ENCODE measurements around the gene HEXD. TPM values are rescaled to one million over a fixed set of nuclear protein-coding genes. Genes with fewer than 3 reads are reported as not detected.

HEXD gene
- total and polyA plus RNA-seq, 4 donors, result 5.6 to 19.9 (median 12.2) TPM

GRCh38 chr17:82402865-82403264 is 15.3 kb upstream of the HEXD start:
- Histone ChIP-seq H3K9me3 (ENCODE audit: control insufficient read depth in 4 of 4, low read length in 3 of 4) (no peaks in the 10 kb centered on the region), H3K27ac (ENCODE audit: low read depth in 1 of 2, low read length in 2 of 2) (no peak overlapping the region), H3K9ac (ENCODE audit: low read depth in 1 of 2, low read length in 2 of 2) (no peak overlapping the region), H3K4me3 (ENCODE audit: low read depth in 1 of 3, low read length in 3 of 3) (no peak overlapping the region), H3K4me1 (ENCODE audit: control insufficient read depth in 4 of 4, insufficient read depth in 4 of 4, low read length in 3 of 4) (peaks cover 0 to 4% (median 2%) of the 10 kb centered on the region in 4 donors), H3K27me3 (ENCODE audit: control insufficient read depth in 4 of 4, insufficient read depth in 4 of 4, low read length in 3 of 4) (no peaks in the 10 kb centered on the region), H3K36me3 (ENCODE audit: control insufficient read depth in 4 of 4, insufficient read depth in 3 of 4, low read depth in 1 of 4, low read length in 3 of 4) (peaks cover 0 to 14% (median 4%) of the 10 kb centered on the region in 4 donors)
- TF ChIP-seq JUND (IDR thresholded peaks at IDR 0.05) (no peak), HNF4G (IDR thresholded peaks at IDR 0.05) (no peak), FOXA1 (IDR thresholded peaks at IDR 0.05) (no peak), NR2F2 (IDR thresholded peaks at IDR 0.05) (no peak), RXRA (IDR thresholded peaks at IDR 0.05) (no peak), TAF1 (conservative IDR thresholded peaks at IDR 0.05) (no peak), FOXA2 (IDR thresholded peaks at IDR 0.05) (no peak), HNF4A (conservative IDR thresholded peaks at IDR 0.05) (no peak)
- TF ChIP-seq, protein P1, sequence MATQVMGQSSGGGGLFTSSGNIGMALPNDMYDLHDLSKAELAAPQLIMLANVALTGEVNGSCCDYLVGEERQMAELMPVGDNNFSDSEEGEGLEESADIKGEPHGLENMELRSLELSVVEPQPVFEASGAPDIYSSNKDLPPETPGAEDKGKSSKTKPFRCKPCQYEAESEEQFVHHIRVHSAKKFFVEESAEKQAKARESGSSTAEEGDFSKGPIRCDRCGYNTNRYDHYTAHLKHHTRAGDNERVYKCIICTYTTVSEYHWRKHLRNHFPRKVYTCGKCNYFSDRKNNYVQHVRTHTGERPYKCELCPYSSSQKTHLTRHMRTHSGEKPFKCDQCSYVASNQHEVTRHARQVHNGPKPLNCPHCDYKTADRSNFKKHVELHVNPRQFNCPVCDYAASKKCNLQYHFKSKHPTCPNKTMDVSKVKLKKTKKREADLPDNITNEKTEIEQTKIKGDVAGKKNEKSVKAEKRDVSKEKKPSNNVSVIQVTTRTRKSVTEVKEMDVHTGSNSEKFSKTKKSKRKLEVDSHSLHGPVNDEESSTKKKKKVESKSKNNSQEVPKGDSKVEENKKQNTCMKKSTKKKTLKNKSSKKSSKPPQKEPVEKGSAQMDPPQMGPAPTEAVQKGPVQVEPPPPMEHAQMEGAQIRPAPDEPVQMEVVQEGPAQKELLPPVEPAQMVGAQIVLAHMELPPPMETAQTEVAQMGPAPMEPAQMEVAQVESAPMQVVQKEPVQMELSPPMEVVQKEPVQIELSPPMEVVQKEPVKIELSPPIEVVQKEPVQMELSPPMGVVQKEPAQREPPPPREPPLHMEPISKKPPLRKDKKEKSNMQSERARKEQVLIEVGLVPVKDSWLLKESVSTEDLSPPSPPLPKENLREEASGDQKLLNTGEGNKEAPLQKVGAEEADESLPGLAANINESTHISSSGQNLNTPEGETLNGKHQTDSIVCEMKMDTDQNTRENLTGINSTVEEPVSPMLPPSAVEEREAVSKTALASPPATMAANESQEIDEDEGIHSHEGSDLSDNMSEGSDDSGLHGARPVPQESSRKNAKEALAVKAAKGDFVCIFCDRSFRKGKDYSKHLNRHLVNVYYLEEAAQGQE (IDR thresholded peaks at IDR 0.05), result no peak
- TF ChIP-seq, protein P2, sequence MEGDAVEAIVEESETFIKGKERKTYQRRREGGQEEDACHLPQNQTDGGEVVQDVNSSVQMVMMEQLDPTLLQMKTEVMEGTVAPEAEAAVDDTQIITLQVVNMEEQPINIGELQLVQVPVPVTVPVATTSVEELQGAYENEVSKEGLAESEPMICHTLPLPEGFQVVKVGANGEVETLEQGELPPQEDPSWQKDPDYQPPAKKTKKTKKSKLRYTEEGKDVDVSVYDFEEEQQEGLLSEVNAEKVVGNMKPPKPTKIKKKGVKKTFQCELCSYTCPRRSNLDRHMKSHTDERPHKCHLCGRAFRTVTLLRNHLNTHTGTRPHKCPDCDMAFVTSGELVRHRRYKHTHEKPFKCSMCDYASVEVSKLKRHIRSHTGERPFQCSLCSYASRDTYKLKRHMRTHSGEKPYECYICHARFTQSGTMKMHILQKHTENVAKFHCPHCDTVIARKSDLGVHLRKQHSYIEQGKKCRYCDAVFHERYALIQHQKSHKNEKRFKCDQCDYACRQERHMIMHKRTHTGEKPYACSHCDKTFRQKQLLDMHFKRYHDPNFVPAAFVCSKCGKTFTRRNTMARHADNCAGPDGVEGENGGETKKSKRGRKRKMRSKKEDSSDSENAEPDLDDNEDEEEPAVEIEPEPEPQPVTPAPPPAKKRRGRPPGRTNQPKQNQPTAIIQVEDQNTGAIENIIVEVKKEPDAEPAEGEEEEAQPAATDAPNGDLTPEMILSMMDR (IDR thresholded peaks at IDR 0.05; ENCODE audit: low read depth, low read length, missing input control), result no peak
- TF ChIP-seq, protein P3, sequence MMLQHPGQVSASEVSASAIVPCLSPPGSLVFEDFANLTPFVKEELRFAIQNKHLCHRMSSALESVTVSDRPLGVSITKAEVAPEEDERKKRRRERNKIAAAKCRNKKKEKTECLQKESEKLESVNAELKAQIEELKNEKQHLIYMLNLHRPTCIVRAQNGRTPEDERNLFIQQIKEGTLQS (IDR thresholded peaks at IDR 0.05), result no peak
- 66% methylated on average over 7 of the region's 7 CpGs for WGBS
- DNase-seq (ENCODE audit: low spot score), result no peak

DNA sequence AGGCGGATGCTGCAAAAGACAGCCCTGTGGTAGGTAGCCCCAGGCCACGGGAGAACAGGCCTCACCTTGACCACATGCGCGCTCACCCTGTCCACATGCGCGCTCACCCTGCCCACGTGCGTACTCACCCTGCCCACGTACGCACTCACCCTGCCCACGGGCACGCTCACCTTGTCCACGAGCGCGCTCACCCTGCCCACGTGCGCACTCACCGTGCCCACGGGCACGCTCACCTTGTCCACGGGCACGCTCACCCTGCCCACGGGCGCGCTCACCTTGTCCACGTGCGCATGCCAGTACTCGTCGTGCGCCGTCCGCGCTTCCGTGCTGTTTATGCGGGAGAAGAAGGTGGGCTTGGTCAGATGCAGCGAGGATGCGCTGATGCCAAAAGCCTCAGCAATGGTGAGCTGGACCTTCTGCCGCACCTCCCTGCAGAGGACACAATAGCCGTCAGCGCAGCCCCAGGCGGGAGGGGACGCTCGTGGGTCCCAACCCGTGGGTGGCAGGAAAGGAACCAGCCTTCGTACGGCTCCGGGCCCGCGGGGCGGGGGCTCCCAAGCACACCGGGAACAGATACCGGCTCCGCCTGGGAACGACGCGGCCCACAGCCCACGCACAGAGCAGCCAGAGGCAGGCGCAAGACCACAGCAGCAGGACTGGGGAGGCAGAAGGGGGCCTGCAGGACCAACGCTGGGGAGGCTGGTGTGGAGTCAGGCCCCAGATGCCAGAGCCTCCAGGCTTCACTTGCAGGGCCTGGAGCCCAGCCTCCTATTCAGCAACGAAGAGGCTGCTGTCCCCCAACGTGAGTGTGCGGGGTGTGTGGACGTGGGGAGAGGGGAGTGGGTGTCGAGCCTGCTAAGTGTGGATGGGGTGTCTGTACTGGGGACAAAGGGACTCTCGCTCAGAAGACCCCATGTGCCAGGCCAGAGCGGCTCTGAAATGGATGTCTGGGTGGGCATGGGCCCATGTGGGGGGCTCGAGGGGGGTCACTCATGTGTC is 14.2 kb upstream of the HEXD start:
- Histone ChIP-seq H3K4me3 (ENCODE audit: low read depth in 1 of 3, low read length in 3 of 3) (no peak overlapping the region), H3K9ac (ENCODE audit: low read depth in 1 of 2, low read length in 2 of 2) (no peak overlapping the region), H3K4me1 (ENCODE audit: control insufficient read depth in 4 of 4, insufficient read depth in 4 of 4, low read length in 3 of 4) (peaks cover 0 to 4% (median 2%) of the 10 kb centered on the region in 4 donors), H3K9me3 (ENCODE audit: control insufficient read depth in 4 of 4, low read length in 3 of 4) (no peaks in the 10 kb centered on the region), H3K27me3 (ENCODE audit: control insufficient read depth in 4 of 4, insufficient read depth in 4 of 4, low read length in 3 of 4) (no peaks in the 10 kb centered on the region), H3K36me3 (ENCODE audit: control insufficient read depth in 4 of 4, insufficient read depth in 3 of 4, low read depth in 1 of 4, low read length in 3 of 4) (peaks cover 0 to 16% (median 4%) of the 10 kb centered on the region in 4 donors), H3K27ac (ENCODE audit: low read depth in 1 of 2, low read length in 2 of 2) (no peak overlapping the region)
- no peak for TF ChIP-seq FOXA1 (IDR thresholded peaks at IDR 0.05)
- TF ChIP-seq, protein P3 (IDR thresholded peaks at IDR 0.05), result no peak
- TF ChIP-seq GABPA (IDR thresholded peaks at IDR 0.05 in 1 of 2, conservative IDR thresholded peaks at IDR 0.05 in 1 of 2), result no peak
- no peak for TF ChIP-seq FOXA2 (IDR thresholded peaks at IDR 0.05)
- TF ChIP-seq HNF4A (conservative IDR thresholded peaks at IDR 0.05), result no peak
- no peak for TF ChIP-seq RXRA (IDR thresholded peaks at IDR 0.05)
- no peak for TF ChIP-seq HNF4G (IDR thresholded peaks at IDR 0.05)
- no peak for TF ChIP-seq RAD21 (IDR thresholded peaks at IDR 0.05)
- TF ChIP-seq JUND (IDR thresholded peaks at IDR 0.05), result no peak
- TF ChIP-seq SP1 (IDR thresholded peaks at IDR 0.05), result no peak
- no peak for TF ChIP-seq NR2F2 (IDR thresholded peaks at IDR 0.05)
- TF ChIP-seq MAX (IDR thresholded peaks at IDR 0.05), result no peak
- DNase-seq (ENCODE audit: low spot score), result no peak
- WGBS, result 97% methylated on average over 67 of the region's 67 CpGs

Data from liver (tissue), 9 donors.